Smooth muscle cell (in vitro differentiated cells): ENCODE measurements around the gene DDRGK1. TPM values are rescaled to one million over a fixed set of nuclear protein-coding genes. Genes with fewer than 3 reads are reported as not detected.

ENCODE experiments used
- DNase-seq: peaks from one replicate; lab custom pipeline; 2025; ENCODE audit not compliant: unreplicated experiment; lab: John Stamatoyannopoulos, UW
- H2AFZ ChIP-seq: fragments of 200-600 bp; sonication (generic); 2 replicates; pipeline ENCODE4 v1.6.0; 2016; ENCODE audit warnings: antibody characterized with exemption, low read depth, mild to moderate bottlenecking
- H3F3A ChIP-seq: fragments of 200-600 bp; sonication (generic); 2 replicates; pipeline ENCODE4 v1.6.0; 2017; ENCODE audit warnings: antibody characterized with exemption, low read depth
- H3K27ac ChIP-seq: fragments of 200-600 bp; sonication (generic); 2 replicates; pipeline ENCODE4 v1.5.1; 2016; ENCODE audit warnings: low read depth, mild to moderate bottlenecking
- H3K27me3 ChIP-seq: fragments of 200-600 bp; sonication (generic); 2 replicates; pipeline ENCODE4 v1.6.1; 2016; ENCODE audit warnings: low read depth, mild to moderate bottlenecking
- H3K36me3 ChIP-seq: fragments of 200-600 bp; sonication (generic); 2 replicates; pipeline ENCODE4 v1.5.1; 2016; ENCODE audit warnings: low read depth
- H3K4me1 ChIP-seq: fragments of 200-600 bp; sonication (generic); 2 replicates; pipeline ENCODE4 v1.5.1; 2016; ENCODE audit warnings: low read depth
- H3K4me2 ChIP-seq: fragments of 200-600 bp; sonication (generic); 2 replicates; pipeline ENCODE4 v1.6.0; 2016; ENCODE audit warnings: mild to moderate bottlenecking
- H3K4me3 ChIP-seq: fragments of 200-600 bp; sonication (generic); 2 replicates; pipeline ENCODE4 v1.5.1; 2016; ENCODE audit warnings: mild to moderate bottlenecking
- H3K79me2 ChIP-seq: fragments of 200-600 bp; sonication (generic); 2 replicates; pipeline ENCODE4 v1.6.0; 2016; ENCODE audit warnings: low read depth, mild to moderate bottlenecking
- H3K9ac ChIP-seq: fragments of 200-600 bp; sonication (generic); 2 replicates; pipeline ENCODE4 v1.6.0; 2016; ENCODE audit warnings: low read depth
- H3K9me3 ChIP-seq: fragments of 200-600 bp; sonication (generic); replicated peaks from 2 replicates; pipeline ENCODE4 v1.5.1; 2016; ENCODE audit warnings: low read depth
- H4K20me1 ChIP-seq: fragments of 200-600 bp; sonication (generic); 2 replicates; pipeline ENCODE4 v1.6.0; 2016; ENCODE audit warnings: low read depth
- WGBS: methylation state at CpG from one replicate; pipeline ENCODE4 v1.1.7; 2016; ENCODE audit warnings: low lambda C conversion rate; 5-methylcytosine and 5-hydroxymethylcytosine counted together
- polyA plus RNA-seq: library from polyadenylated mRNA; unstranded; fragments of >200 nt; fragmentation: Nextera tagmentation; extraction: Ambion mirVana; gene quantifications from 2 replicates; pipeline ENCODE4 v1.2.1, GENCODE V29; 2016
- total RNA-seq: library from RNA; depleted of rRNA; stranded (reverse); fragments of >200 nt; gene quantifications from 2 replicates; pipeline ENCODE4 v1.2.3, GENCODE V29; 2014
- TF ChIP-seq, protein P1 (sequence below): fragments of 200-600 bp; sonication (generic); IDR thresholded peaks from 2 replicates; pipeline ENCODE4 v1.5.1; 2017; ENCODE audit warnings: borderline replicate concordance, mild to moderate bottlenecking, antibody characterized with exemption; ENCODE audit not compliant: insufficient read depth, poor library complexity, severe bottlenecking

The DDRGK1 gene
- total and polyA plus RNA-seq, 2 experiments from 2014 or later = 48.0 to 55.4 TPM

DNA sequence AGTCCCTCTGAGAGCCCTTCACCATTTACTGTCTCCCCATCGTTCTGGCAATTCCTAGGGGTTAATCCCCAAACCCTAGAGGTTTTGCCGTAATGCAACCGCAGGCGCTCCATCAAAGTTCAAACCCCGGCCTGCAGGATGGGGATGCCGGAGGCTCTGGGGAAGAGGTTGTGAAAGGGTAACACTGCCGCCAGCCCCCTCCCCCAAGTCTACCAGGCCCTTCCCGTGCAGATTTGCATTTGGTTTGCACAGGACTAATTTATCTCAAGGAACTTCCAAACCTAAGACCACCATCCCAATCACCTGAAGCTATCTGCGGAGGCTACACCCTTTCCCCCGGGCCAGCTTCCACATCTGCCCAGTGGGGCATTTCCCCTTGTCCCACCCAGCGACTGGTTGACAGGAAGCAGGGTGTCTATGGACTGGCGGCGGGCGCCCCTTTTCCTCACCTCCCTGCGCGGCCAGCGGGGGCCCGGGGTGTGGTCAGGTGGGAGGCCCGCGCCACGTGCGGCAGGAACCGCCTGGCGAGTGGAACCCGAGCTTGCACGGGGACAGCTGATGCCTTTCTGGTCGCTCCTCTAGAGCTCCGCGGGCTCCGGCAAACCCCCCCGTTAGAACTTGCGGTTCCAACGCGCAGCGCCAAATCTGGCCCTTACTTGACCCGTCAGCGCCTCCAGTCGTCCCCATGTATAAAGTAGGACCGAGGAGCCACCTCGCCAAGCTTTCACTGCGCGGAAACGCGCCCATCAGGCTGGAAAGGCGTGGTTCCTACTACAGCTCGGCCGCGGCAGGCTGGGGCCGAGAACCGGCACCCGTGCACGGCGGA is 43.9 kb upstream of the DDRGK1 start:
- Histone ChIP-seq H3K4me2 (peak overlapping the region; percentile 85), H4K20me1 (peaks cover 16% of the 10 kb centered on the region), H3K79me2 (no peaks in the 10 kb centered on the region), H3F3A (peaks cover 6% of the 10 kb centered on the region), H3K27me3 (peaks cover 26% of the 10 kb centered on the region), H3K27ac (no peak overlapping the region), H3K4me3 (peak overlapping the region; percentile 38), H2AFZ (no peak overlapping the region), H3K9me3 (no peaks in the 10 kb centered on the region), H3K9ac (no peak overlapping the region), H3K4me1 (peaks cover 7% of the 10 kb centered on the region), H3K36me3 (no peaks in the 10 kb centered on the region)
- TF ChIP-seq, protein P1, sequence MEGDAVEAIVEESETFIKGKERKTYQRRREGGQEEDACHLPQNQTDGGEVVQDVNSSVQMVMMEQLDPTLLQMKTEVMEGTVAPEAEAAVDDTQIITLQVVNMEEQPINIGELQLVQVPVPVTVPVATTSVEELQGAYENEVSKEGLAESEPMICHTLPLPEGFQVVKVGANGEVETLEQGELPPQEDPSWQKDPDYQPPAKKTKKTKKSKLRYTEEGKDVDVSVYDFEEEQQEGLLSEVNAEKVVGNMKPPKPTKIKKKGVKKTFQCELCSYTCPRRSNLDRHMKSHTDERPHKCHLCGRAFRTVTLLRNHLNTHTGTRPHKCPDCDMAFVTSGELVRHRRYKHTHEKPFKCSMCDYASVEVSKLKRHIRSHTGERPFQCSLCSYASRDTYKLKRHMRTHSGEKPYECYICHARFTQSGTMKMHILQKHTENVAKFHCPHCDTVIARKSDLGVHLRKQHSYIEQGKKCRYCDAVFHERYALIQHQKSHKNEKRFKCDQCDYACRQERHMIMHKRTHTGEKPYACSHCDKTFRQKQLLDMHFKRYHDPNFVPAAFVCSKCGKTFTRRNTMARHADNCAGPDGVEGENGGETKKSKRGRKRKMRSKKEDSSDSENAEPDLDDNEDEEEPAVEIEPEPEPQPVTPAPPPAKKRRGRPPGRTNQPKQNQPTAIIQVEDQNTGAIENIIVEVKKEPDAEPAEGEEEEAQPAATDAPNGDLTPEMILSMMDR = no peak
- 14% methylated on average over 53 of the region's 53 CpGs for WGBS
- DNase-seq = no peak

DNA sequence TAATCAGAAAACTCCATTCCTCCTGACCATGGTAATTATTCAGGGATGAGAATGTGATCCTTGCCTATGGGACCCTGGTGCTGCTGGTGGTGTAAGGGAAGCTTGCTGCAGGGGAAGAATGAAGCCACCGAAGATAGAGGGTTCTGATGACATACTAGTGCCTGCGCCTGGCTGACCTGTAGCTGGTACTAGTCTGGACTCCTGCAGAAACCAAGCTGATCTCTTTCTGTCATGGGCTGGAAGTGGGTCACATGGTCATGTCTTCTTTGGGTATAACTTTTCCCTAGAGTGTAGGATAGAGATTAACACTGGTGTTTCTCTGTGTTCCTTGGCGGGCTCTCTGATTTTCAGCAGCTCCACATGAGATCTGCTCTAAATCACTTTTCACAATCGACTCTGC is 43.2 kb upstream of the DDRGK1 start:
- Histone ChIP-seq H3K27me3 (peaks cover 26% of the 10 kb centered on the region), H3K4me3 (no peak overlapping the region), H3K27ac (no peak overlapping the region), H4K20me1 (peaks cover 16% of the 10 kb centered on the region), H3K79me2 (no peaks in the 10 kb centered on the region), H3F3A (peaks cover 6% of the 10 kb centered on the region), H3K4me2 (no peak overlapping the region), H3K9me3 (no peaks in the 10 kb centered on the region), H3K4me1 (peaks cover 7% of the 10 kb centered on the region), H2AFZ (no peak overlapping the region), H3K9ac (no peak overlapping the region), H3K36me3 (no peaks in the 10 kb centered on the region)
- 72% methylated on average over 4 of the region's 4 CpGs for WGBS
- no peak for DNase-seq
- TF ChIP-seq, protein P1 = no peak

DNA sequence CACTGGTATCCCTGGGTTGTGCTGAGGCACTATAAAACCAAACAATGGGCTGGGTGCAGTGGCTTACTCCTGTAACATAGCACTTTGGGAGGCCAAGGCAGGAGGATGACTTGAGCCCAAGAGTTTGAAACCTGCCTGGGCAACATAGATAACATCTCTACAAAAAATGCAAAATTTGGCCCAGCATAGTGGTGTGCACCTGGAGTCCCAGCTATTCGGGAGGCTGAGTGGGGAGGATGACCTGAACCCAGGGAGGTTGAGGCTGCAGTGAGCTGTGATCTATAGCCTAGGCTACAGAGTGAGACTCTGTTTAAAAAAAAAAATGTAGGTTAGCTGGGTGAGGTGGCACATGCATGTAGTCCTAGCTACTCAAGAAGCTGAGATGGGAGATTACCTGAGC is 42.2 kb upstream of the DDRGK1 start:
- H3K9me3 ChIP-seq = no peaks in the 10 kb centered on the region
- H3F3A ChIP-seq = peaks cover 6% of the 10 kb centered on the region
- peaks cover 7% of the 10 kb centered on the region for H3K4me1 ChIP-seq
- DNase-seq = no peak
- no peak overlapping the region for H3K9ac ChIP-seq
- WGBS = 92% methylated on average over 1 of the region's 1 CpG
- no peak overlapping the region for H2AFZ ChIP-seq
- no peak overlapping the region for H3K4me2 ChIP-seq
- peaks cover 26% of the 10 kb centered on the region for H3K27me3 ChIP-seq
- H4K20me1 ChIP-seq = peaks cover 16% of the 10 kb centered on the region
- no peaks in the 10 kb centered on the region for H3K79me2 ChIP-seq
- H3K36me3 ChIP-seq = no peaks in the 10 kb centered on the region
- no peak overlapping the region for H3K4me3 ChIP-seq
- H3K27ac ChIP-seq = no peak overlapping the region
- TF ChIP-seq, protein P1 = no peak

DNA sequence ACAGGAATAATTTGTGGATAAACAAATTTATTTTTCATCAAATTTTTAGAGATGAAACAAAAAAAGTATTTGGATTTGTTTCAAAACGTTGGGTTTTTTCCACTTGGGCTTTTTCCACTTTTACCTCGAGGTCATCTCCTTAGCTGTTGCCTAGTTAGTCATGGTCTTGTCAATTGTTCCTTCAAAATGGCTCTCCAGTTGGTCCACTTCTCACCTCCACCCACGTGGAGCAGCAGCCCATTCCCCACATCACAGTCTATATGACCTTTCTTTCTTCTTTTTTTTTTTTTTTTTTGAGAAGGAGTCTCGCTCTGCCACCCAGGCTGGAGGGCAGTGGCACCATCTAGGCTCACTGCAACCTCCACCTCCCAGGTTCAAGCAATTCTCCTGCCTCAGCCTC is 41.2 kb upstream of the DDRGK1 start:
- peaks cover 6% of the 10 kb centered on the region for H3F3A ChIP-seq
- no peak overlapping the region for H2AFZ ChIP-seq
- H4K20me1 ChIP-seq = peaks cover 16% of the 10 kb centered on the region
- H3K4me2 ChIP-seq = no peak overlapping the region
- TF ChIP-seq, protein P1 = no peak
- H3K9ac ChIP-seq = no peak overlapping the region
- no peaks in the 10 kb centered on the region for H3K9me3 ChIP-seq
- DNase-seq = no peak
- H3K36me3 ChIP-seq = no peaks in the 10 kb centered on the region
- H3K27me3 ChIP-seq = peaks cover 25% of the 10 kb centered on the region
- no peak overlapping the region for H3K27ac ChIP-seq
- H3K79me2 ChIP-seq = no peaks in the 10 kb centered on the region
- H3K4me3 ChIP-seq = no peak overlapping the region
- WGBS = 69% methylated on average over 4 of the region's 4 CpGs
- H3K4me1 ChIP-seq = peaks cover 7% of the 10 kb centered on the region
